PFSK-1 (cell line): ENCODE data around the gene ASIC1.

Source experiments
- FOXP2 ChIP-seq: optimal IDR thresholded peaks from 2 replicates; pipeline ENCODE3; 2011; ENCODE audit warnings: borderline replicate concordance, control low read depth, inconsistent platforms; ENCODE audit not compliant: insufficient read depth; ENCODE audit errors: extremely low read length, extremely low read depth
- POLR2AphosphoS5 ChIP-seq: IDR thresholded peaks from 2 replicates; pipeline ENCODE4 v1.6.1; 2012; ENCODE audit warnings: low read depth, mild to moderate bottlenecking, control low read depth, low read length, moderate library complexity
- REST ChIP-seq, 2 experiments: IDR thresholded peaks; 2 replicates each; pipeline versions ENCODE4 v1.6.1 to v1.8.0; 2011 to 2012; ENCODE audit warnings: low read depth in 2 of 2, low read length in 2 of 2, control low read depth in 1 of 2, inconsistent platforms in 1 of 2, mild to moderate bottlenecking in 1 of 2, moderate library complexity in 1 of 2; ENCODE audit not compliant: insufficient read depth in 1 of 2
- SIN3A ChIP-seq: IDR thresholded peaks from 2 replicates; pipeline ENCODE4 v1.6.1; 2012; ENCODE audit warnings: mild to moderate bottlenecking, low read length, moderate library complexity, borderline replicate concordance; ENCODE audit not compliant: insufficient read depth
- TAF1 ChIP-seq: IDR thresholded peaks from 2 replicates; pipeline ENCODE4 v1.6.1; 2012; ENCODE audit warnings: low read length, control low read depth, borderline replicate concordance; ENCODE audit not compliant: insufficient read depth

ASIC1 gene

GRCh38 chr12:50056639-50056976 is 788 bp upstream of the ASIC1 start:
- no peak for TF ChIP-seq FOXP2
- TF ChIP-seq POLR2AphosphoS5 = no peak
- TF ChIP-seq SIN3A = no peak
- no peak for TF ChIP-seq TAF1

GRCh38 chr12:50057896-50058670 is 687 bp downstream of the ASIC1 start:
- TF ChIP-seq FOXP2 (no peak), REST (IDR thresholded peaks at IDR 0.05; ENCODE audit: insufficient read depth in 1 of 2, low read depth in 2 of 2, low read length in 2 of 2) (no peak), SIN3A (no peak), TAF1 (no peak), POLR2AphosphoS5 (no peak)

- TF ChIP-seq FOXP2 = no peak
- no peak for TF ChIP-seq REST (IDR thresholded peaks at IDR 0.05; ENCODE audit: insufficient read depth in 1 of 2, low read depth in 2 of 2, low read length in 2 of 2)
- no peak for TF ChIP-seq TAF1
- no peak for TF ChIP-seq SIN3A
- TF ChIP-seq POLR2AphosphoS5 = no peak
These were observed 1.4 kb downstream of the ASIC1 start for GRCh38 chr12:50058743-50059312.

- TF ChIP-seq REST (IDR thresholded peaks at IDR 0.05; ENCODE audit: insufficient read depth in 1 of 2, low read depth in 2 of 2, low read length in 2 of 2) (no peak), TAF1 (no peak), FOXP2 (no peak), POLR2AphosphoS5 (no peak), SIN3A (no peak)
These were observed 2.2 kb downstream of the ASIC1 start for GRCh38 chr12:50059440-50060119.

GRCh38 chr12:50060120-50060468 is 2.7 kb downstream of the ASIC1 start:
- TF ChIP-seq SIN3A = no peak
- no peak for TF ChIP-seq TAF1
- no peak for TF ChIP-seq POLR2AphosphoS5
- TF ChIP-seq FOXP2 = no peak
- no peak for TF ChIP-seq REST (IDR thresholded peaks at IDR 0.05; ENCODE audit: insufficient read depth in 1 of 2, low read depth in 2 of 2, low read length in 2 of 2)
